Stimulated activated CD4-positive, alpha-beta T cell treated with anti-CD3 and anti-CD28 coated beads, Interleukin-12 subunit alpha, Interleukin-12 subunit beta, amount 100 ng/mL, for 48 hours (primary cell): ENCODE data around the gene ANO6.
"Not testable (repeated sequence)": the region's sequence is repeated elsewhere in the genome, so short reads cannot be mapped to it uniquely, and the experiment has no call there.

ENCODE experiments used
- DNase-seq, 3 donors: peaks; one replicate each; pipeline ENCODE4 v3.0.0-alpha.2; 2020; ENCODE audit warnings: low read depth in 2 of 3, low spot score in 1 of 3

ANO6 gene

GRCh38 chr12:45213107-45213506 lies 2.8 kb upstream of the ANO6 start:
- DNase-seq, result no peak

- DNase-seq, result no peak
Measured at GRCh38 chr12:45214071-45214470, 1.8 kb upstream of the ANO6 start.

DNA sequence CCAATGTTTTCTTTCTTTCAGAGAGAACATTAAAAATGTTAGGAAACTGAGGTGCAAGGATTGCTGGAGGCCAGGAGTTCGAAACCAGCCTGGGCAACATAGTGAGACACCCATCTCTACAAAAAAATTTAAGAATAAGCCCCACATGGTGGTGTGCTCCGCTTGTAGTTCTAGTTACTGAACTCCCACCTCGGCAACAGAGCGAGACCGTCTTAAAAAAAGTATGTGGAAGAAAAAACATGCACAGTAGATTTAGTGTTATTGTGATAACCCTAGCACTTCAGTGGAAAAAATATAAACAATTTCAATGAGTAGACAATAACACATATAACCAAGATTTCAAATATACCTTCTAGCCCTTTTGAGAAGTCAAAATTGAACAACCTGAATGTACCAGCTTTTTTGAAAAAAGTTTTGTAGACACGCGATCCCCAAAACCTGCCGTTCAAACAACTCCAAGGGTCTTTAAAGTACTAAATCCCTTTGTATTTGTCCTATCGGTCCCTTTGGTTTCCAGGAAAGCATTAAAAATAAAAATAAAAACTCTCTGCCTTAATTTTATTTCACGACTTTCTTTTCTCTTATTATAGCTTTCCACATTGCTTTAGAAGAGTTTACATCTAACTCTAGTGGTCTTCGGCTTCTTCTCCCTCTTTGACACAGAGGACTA lies 1.0 kb upstream of the ANO6 start:
- DNase-seq, result no peak

DNA sequence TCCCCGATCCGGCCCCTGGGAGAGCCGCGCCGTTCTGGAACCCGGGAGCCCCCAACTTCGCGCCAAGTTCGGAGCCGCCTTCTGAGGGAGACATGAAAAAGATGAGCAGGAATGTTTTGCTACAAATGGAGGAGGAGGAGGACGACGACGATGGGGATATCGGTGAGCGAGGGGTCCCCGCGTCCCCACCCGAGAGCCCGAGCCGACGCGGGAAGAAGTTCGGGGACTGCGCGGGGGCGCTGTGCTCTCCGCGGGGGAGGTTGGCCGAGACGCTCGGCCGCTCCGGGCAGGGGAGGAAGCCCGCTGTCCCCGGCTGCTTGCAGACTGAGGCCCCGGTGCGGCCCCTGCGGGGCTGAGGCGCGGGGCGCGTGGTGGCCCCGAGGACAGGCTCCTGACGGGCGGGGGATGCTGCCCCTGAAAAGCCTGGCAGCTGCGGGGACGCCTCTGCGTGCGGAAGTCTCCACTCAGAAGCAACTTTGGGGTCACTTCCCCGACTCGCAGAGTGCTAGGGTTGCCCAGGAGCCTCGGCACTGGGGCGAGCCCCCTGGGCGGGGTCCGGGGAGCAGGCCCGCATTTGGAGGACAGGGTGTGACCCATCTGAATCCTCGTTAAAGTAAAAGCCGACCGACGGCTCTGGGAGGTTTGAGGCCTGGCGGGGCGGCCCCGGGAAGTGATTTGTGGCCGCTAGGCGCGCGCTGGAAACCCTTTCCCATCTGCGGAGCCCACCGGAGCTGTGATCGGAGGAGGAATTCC lies 511 bp downstream of the ANO6 start:
- DNase-seq, result peak in 1 of 3 donors; percentile 26

GRCh38 chr12:45216983-45217485 lies 1.1 kb downstream of the ANO6 start:
- DNase-seq, result no peak

DNA sequence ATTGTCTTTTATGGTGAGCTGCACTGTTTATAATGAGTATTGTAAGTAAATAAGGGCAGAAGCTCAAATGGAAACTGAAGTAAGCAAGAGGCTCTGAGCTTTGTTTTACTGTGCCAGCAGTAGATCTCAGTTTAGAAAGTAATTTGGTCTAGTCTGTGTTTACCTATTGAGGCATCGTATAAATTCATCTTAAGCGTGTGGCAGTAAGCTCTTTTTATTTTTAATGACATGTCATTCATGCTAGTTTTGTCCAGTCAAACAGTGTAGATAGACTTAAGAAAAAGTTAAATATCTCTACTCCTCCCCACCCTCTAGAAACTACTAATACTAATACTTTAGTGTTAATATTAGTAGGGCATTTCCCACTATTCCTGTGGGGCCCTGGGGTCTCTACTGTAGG lies 2.0 kb downstream of the ANO6 start:
- DNase-seq, result no peak

DNA sequence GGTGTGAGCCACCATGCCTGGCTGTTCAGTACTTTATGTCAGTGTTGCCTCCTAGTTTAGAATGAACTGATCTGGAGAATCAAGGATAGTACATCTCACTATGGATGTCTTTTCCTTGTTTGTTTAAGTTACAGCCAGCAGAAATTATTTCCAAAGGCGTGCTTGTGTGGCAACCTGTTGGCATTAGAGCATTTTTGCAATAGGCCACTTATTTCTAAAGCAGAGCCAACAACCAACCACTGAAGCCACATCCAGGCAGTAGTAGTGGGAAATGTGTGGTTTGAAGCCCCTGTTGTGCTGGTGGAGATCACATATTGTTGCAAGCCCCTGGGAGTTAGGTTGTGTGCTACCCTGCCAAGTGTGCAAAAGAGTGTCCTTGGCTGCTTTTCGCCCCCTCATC lies 3.7 kb downstream of the ANO6 start:
- no peak for DNase-seq

- DNase-seq, result no peak
Measured at GRCh38 chr12:45220363-45220931, 4.6 kb downstream of the ANO6 start.

DNA sequence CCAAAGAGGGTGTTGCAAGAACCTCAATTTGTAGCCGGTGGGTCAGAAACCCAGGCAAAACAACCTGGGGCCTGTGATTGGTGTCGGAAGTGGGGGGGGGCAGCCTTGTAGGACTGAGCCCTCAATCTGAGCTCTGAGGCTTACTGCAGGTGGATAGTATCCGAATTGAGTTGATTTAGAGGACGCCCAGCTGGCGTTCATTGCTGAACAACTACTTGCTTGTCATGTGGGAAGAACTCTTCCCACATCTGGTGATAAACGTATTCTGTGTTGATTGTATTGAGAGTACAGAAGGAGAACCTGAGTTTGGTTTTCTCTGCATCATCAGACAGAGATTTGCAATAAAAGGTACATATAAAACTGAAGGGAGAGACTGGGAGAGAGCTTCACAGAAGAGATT lies 5.1 kb downstream of the ANO6 start:
- DNase-seq, result no peak

DNA sequence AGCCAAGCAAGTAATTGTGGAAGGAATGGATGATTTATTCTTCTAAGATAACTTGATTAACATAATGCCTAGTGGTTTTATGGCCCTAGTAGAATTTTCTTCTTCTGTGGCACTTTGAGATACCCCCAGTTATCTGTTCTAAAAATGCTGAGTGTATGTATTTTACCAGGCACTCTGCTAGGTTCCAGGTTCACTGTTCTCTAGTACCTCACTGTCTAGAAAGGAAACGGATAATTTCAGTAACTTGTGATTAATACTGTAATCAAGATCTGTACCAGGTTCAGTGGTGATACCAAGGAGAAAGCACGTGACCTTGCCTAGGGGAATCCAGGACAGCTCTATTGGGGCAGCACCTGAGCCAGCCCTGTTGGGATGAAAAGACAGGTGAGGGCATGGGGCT lies 8.0 kb downstream of the ANO6 start:
- no peak for DNase-seq

- DNase-seq, result no peak
Measured at GRCh38 chr12:45224311-45224710, 8.4 kb downstream of the ANO6 start.

DNA sequence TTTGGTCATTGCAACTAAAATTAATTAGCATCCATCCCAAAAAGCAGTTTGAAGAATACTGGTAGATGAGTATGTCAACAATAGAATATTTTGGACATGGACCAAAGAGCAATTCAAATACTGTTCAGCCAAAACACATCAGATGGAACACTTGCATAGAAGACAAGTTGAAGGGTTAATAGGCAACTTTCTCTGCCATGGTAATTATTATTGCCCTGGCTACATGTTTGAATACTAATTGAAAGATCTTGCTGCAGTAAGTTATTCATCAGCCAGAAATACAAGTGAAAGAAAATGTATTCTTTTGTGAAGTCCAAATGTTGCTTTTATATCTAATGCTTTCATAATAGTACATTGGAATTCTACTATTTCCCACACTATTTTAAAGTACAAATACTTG lies 10.1 kb downstream of the ANO6 start:
- no peak for DNase-seq

- no peak for DNase-seq
Measured at GRCh38 chr12:45227316-45228067, 11.6 kb downstream of the ANO6 start.

- DNase-seq, result no peak
Measured at GRCh38 chr12:45231515-45232145, 15.7 kb downstream of the ANO6 start.

DNA sequence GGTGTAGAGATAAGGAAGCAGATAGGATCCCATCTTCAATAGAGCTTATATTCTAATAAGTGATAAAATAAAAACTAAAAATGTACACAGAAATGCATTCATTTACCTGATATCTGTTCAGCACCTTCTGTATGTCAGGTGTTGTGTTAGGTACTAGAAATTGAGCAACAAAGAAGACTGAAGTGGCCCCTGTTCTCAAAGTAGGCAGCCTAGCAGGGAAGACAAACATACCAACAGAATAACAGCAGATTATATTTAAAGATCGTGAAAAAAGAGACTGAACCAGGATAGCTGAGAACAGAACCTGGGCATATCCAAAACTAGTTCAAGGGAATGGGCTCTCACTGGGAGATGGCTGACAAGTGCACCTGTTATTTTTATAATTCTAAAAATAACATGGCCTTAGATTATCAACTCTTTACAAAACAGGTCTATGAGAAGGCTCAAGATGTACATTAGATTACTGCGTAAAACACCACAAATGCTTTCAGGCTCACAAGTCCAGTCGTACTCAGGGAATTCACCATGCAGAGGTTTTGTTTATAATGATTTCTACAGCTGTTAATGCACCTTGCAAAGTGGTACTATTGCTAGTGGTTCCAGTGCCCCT lies 16.4 kb downstream of the ANO6 start:
- DNase-seq, result no peak

DNA sequence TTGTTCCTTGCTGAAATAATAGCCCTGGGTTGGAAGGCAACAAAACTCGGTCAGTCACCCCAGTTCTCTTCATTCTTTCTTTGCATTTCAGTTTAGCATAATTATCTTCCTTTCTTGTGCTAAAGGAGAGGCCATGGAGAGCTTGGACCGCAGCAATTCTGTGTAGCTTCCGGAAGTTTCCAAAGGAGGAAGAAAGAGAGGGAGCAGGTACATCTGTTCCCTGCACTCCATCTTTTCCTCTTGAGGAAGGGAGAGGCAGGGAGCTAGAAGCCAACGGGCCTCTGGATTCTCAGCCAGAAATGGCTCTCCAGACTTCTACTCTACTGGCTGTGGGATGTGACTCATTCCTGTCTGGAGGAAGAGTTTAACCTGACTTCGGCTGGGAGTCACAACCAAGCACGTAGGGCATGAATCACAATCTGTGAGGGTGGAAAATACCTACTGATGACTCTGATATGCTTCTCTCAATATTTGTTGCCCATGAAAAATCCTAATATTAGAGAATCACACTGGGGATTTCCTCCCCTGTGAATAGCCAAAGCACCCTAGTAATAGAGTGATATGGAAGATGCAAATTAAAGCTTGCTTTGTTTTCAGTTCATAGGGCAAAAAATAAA lies 17.0 kb downstream of the ANO6 start:
- DNase-seq, result peak; percentile 33 to 44 (median 35)

DNA sequence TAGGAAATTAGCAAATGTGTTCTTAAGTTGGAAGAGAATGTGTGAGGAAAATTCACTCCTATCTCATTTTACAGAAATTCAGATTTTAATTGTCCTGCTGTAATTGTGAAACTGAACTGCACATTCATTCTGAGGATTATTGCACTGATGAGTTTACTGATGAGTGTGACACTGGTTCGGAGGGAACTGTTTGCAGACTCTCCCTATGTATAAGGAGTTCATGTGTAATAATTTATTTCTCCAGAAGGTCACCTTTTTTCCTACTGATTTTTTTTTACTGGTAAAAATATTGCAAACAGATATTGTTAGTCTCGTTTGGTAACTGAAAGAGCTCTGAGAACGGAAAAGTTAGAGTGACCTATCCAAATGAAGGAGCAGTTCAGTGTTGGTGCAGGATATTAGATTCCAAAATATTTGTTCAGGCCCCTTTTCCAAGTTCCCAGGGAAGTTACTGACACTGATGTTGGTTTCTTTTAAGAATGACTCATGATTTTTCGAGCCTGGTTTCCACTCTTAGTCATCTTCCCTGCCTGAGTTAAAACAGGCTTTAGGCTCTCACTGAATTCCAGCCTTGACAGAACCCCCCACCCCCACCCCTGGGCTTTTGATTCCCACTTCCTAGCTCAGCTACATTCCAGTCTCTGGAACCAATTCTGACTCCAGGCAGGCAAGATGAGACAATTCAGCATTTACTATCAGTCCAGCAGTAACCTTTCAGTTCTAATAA lies 18.4 kb downstream of the ANO6 start:
- no peak for DNase-seq

DNA sequence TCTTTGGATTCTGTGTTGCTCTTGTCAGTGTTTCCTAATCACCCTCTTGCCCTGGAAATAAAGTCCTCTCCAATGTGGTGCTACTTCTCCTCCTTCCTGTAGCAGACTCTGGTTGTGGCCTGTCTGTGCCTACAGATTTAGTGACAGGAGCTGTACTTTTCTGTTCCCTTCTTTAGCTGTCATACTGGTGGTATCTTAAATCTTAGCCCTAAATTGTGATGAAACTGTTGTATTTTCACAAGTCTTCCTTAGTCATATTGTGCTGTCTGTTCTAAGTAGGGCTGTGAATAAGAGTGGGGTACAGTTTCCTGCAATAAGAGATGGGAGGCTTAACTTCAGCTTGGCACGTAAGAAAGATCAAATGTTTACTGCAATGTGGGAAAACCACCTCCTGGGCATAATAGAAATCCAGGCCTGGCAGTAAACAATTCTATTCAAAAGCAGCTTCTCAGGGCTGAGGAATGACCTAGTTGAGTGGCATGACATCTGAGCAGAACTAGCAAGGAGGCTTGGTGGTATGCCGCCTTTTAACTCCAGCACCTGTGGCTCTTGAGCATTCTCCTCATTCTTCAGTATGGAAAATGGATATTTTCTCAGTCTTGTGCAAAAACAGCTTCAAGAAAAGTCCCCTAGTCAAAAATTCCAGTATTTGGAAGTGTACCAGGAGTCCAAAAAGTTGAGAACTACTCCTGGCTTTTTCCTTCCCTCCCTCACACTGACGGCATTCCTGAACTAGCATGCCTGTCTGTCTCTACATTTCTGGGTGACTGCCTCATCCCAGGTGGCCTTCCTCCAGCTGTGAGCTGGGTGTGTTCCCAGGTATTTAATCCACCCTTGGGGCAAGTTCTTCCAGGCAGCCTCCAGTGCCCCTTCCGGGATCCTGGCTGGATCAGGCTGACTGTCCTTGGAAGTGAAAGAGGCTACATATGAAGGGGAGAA lies 19.5 kb downstream of the ANO6 start:
- DNase-seq, result no peak

DNA sequence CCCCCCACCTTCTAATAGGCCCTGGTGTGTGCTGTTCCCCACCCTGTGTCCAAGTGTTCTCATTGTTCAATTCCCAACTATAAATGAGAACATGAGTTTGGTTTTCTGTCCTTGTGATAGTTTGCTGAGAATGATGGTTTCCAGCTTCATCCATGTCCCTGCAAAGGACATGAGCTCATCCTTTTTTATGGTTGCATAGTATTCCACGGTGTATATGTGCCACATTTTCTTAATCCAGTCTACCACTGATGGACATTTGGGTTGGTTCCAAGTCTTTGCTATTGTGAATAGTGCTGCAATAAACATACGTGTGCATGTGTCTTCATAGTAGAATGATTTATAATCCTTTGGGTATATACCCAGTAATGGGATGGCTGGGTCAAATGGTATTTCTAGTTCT lies 20.5 kb downstream of the ANO6 start:
- DNase-seq, result not testable (repeated sequence)
